HEK293T (cell line): ENCODE results near the gene TIFAB.
"Not testable (repeated sequence)": the region's sequence is repeated elsewhere in the genome, so short reads cannot be mapped to it uniquely, and the experiment has no call there.

Source experiments
- CTCF ChIA-PET: fragments of 350-600 bp; formaldehyde crosslinking; extraction: SDS; loops from one replicate; lab custom pipeline; 2021; ENCODE audit warnings: antibody characterized with exemption, inconsistent platforms; lab: Yijun Ruan, JAX
- POLR2A ChIA-PET: fragments of 350-600 bp; formaldehyde crosslinking; extraction: SDS; loops from one replicate; lab custom pipeline; 2020; ENCODE audit warnings: antibody characterized with exemption, inconsistent platforms; lab: Yijun Ruan, JAX
- DNase-seq: peaks from one replicate; pipeline ENCODE4 v3.0.0; 2012; ENCODE audit warnings: mixed read lengths; ENCODE audit errors: extremely low spot score
- ARNT ChIP-seq: fragments of 450-650 bp; IDR thresholded peaks from 2 replicates; pipeline ENCODE4 v1.6.1; 2017; ENCODE audit warnings: mild to moderate bottlenecking
- BHLHE40 ChIP-seq: fragments of 450-650 bp; IDR thresholded peaks from 2 replicates; pipeline ENCODE4 v1.6.1; 2016; ENCODE audit warnings: mild to moderate bottlenecking, moderate library complexity, borderline replicate concordance
- CTBP1 ChIP-seq: fragments of 450-650 bp; IDR thresholded peaks from 2 replicates; pipeline ENCODE4 v1.6.1; 2016; ENCODE audit warnings: borderline replicate concordance
- ELF4 ChIP-seq: fragments of 450-650 bp; IDR thresholded peaks from 2 replicates; pipeline ENCODE4 v1.6.1; 2017; ENCODE audit warnings: antibody characterized with exemption
- FOXA1 ChIP-seq: fragments of 450-650 bp; IDR thresholded peaks from 2 replicates; pipeline ENCODE4 v1.6.1; 2016; ENCODE audit warnings: mild to moderate bottlenecking
- FOXK2 ChIP-seq: fragments of 450-650 bp; IDR thresholded peaks from 2 replicates; pipeline ENCODE4 v1.6.1; 2016; ENCODE audit warnings: mild to moderate bottlenecking
- FOXM1 ChIP-seq: fragments of 450-650 bp; IDR thresholded peaks from 2 replicates; pipeline ENCODE4 v1.6.1; 2017; ENCODE audit warnings: mild to moderate bottlenecking, borderline replicate concordance
- HDGF ChIP-seq: fragments of 450-650 bp; IDR thresholded peaks from 2 replicates; pipeline ENCODE4 v1.6.1; 2017; ENCODE audit warnings: antibody characterized with exemption, borderline replicate concordance
- L3MBTL2 ChIP-seq: fragments of 450-650 bp; conservative IDR thresholded peaks from 2 replicates; pipeline ENCODE4 v1.6.1; 2016; ENCODE audit warnings: mild to moderate bottlenecking
- LEF1 ChIP-seq: fragments of 450-650 bp; IDR thresholded peaks from 2 replicates; pipeline ENCODE4 v1.6.1; 2017; ENCODE audit warnings: mild to moderate bottlenecking, borderline replicate concordance
- NFRKB ChIP-seq: fragments of 450-650 bp; IDR thresholded peaks from 2 replicates; pipeline ENCODE4 v1.6.1; 2016; ENCODE audit warnings: mild to moderate bottlenecking, moderate library complexity
- SP1 ChIP-seq: fragments of 450-650 bp; IDR thresholded peaks from 2 replicates; pipeline ENCODE4 v1.6.1; 2017
- SUZ12 ChIP-seq: fragments of 450-650 bp; IDR thresholded peaks from 2 replicates; pipeline ENCODE4 v1.6.1; 2016; ENCODE audit warnings: mild to moderate bottlenecking
- TARDBP ChIP-seq: fragments of 450-650 bp; IDR thresholded peaks from 2 replicates; pipeline ENCODE4 v1.6.1; 2016
- ZNF384 ChIP-seq: fragments of 450-650 bp; IDR thresholded peaks from 2 replicates; pipeline ENCODE4 v1.6.1; 2016
- TF ChIP-seq, protein P1 (sequence below): fragments of 450-650 bp; IDR thresholded peaks from 2 replicates; pipeline ENCODE4 v1.6.1; 2016

The TIFAB gene, protein sequence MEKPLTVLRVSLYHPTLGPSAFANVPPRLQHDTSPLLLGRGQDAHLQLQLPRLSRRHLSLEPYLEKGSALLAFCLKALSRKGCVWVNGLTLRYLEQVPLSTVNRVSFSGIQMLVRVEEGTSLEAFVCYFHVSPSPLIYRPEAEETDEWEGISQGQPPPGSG

DNA sequence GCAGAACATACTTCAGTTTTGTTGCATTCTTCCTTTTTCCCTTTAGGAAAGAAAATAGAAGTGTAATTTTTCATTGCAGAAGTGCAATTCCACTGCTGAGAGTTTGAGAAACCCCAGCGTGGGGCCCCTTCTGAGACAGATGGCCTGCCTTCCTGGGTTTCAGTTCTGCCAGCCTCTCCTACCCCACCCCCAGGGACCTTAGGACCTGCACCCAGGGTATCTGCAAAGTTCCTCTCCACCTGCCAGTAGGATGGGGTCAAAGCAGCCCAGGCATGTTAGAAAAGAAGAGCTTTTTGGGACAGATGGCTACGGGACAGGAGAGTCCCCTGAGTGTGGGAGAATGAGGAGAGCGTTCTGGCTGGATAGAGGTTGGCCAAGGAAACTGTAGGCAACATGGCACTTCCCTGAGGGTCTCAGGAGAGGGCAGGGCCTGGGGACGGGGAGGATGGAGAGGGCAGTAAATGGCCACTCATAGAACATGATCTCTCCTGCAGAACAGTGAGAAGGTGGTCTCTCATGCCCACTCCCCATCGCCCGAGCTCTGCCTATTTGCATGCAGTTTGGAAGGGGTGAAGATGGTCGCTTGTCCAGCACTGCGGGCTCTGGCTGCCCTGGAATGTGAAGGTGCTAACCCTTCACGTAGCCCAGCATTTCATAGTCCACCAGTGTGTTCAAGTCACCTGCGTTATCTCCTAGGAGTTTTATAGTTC lies at the start of gene TIFAB:
TSS of gene TIFAB (minus strand) at position 31 of the 710 bp plus-strand sequence. CDS start 2,412 bp downstream, outside the sequence.
- ChIA-PET CTCF (interaction anchor here (1.0 kb wide), 2 partner anchors 14 to 99 kb away, joined by 3 read pairs; no protein-coding TSS in a partner anchor), POLR2A (no interaction called here)
- TF ChIP-seq CTBP1 (no peak), L3MBTL2 (no peak), ARNT (no peak), FOXA1 (no peak), HDGF (no peak), LEF1 (no peak), BHLHE40 (no peak), ELF4 (no peak), FOXK2 (no peak), SUZ12 (no peak), SP1 (no peak), ZNF384 (no peak), NFRKB (no peak), FOXM1 (no peak), TARDBP (no peak)
- TF ChIP-seq, protein P1, sequence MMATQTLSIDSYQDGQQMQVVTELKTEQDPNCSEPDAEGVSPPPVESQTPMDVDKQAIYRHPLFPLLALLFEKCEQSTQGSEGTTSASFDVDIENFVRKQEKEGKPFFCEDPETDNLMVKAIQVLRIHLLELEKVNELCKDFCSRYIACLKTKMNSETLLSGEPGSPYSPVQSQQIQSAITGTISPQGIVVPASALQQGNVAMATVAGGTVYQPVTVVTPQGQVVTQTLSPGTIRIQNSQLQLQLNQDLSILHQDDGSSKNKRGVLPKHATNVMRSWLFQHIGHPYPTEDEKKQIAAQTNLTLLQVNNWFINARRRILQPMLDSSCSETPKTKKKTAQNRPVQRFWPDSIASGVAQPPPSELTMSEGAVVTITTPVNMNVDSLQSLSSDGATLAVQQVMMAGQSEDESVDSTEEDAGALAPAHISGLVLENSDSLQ = no peak
- no peak for DNase-seq

DNA sequence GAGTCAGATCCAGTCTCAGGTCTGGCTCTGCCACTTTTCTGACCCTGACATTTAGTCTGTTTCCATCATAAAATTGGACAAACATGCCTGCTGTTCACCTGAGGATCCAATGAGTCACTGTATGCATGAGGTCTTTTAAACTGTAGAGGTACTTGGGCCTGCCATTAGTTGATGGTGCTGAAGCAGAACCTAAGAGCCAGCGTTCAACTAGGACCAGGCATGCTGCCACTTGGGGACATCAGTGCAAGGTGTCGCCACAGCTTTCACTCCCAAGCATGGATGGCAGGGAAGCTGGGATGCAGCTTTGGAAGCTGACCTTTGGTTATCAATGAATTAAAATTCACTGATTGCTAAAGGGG lies 46.5 kb upstream of the TIFAB start:
- no peak for DNase-seq
- TF ChIP-seq L3MBTL2 (no peak), ARNT (no peak), SUZ12 (no peak), ZNF384 (no peak), FOXM1 (no peak), NFRKB (no peak), HDGF (no peak), ELF4 (no peak), CTBP1 (no peak), SP1 (no peak), FOXK2 (no peak), BHLHE40 (no peak)
- TF ChIP-seq, protein P1 = no peak
- POLR2A ChIA-PET = interaction anchor here (1.2 kb wide), 1 partner anchor 8 kb away, joined by 4 read pairs; no protein-coding TSS in a partner anchor
- CTCF ChIA-PET = no interaction called here

DNA sequence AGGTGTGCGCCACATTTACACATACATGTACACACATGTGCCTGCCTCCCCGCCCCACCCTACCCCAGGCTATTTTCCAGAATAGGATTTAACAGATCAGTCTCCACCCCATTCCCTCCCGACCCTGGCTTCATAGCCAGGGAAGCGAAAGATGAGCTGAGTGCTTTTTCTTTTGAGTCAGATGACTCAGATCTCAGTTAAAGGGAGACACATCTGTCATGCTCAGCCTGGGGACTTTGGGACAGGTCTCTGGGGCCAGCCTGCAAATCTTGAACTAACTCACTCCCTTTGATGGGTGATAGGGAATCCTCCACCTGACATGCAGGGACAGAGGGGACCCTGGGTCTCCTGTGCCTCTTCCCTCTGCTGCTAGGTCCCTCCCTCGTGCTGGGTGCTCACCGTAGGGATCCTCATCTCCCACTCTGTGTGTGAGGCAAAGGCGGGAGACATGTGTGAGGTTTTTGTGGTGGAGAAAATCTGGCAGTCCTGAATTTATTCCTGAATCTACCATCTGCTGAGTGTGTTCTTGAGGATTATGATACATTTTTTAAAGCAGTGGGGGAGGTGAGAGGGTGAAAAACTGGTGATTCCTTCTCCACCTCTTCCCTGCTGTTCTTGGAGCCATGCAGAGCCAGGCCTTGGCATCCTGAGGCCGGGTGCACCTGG lies 46.0 kb upstream of the TIFAB start:
- TF ChIP-seq FOXK2 (no peak), L3MBTL2 (no peak), SUZ12 (no peak), LEF1 (no peak), ARNT (no peak), ELF4 (no peak), BHLHE40 (no peak), NFRKB (no peak), CTBP1 (no peak), SP1 (no peak), ZNF384 (no peak)
- TF ChIP-seq, protein P1 = no peak
- no peak for DNase-seq
- ChIA-PET POLR2A (interaction anchor here (0.6 to 1.2 kb wide), 2 partner anchors 7 to 10 kb away, joined by 3 to 4 read pairs; no protein-coding TSS in a partner anchor), CTCF (interaction anchor here (1.0 to 1.2 kb wide), 2 partner anchors 32 to 56 kb away, joined by 3 read pairs; no protein-coding TSS in a partner anchor)

DNA sequence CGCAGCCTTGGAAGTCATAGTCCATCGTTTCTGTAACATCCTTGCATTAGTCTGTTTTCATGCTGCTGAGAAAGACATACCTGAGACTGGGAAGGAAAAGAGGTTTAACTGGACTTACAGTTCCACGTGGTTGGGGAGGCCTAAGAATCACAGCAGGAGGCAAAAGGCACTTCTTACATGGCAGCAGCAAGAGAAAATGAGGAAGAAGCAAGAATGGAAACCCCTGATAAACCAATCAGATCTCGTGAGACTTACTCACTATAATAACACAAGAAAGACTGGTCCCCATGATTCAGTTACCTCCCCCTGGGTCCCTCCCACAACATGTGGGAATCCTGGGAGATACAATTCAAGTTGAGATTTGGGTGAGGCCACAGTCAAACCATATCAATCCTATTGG lies 43.4 kb upstream of the TIFAB start:
- CTCF ChIA-PET, POLR2A ChIA-PET, DNase-seq: not testable (repeated sequence)

DNA sequence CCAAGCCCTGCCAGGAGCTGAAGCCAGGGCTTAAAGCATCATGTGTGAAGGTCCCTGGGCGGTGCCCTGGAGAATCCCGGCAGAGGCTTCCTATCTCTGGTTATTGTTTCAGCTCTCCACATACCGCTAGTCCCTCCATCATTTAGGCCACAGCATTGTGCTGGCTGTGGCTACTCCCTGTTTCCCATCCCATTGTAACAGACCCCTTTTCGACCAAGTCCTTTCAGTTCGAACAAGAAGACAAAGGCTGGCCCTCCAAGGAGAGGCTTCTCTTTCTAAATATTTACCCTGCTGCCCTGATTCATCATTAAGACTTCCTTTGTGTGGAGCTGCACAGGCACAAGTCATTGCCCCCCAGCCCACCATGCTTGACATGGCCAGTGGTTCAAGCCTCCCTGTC lies 42.0 kb upstream of the TIFAB start:
- ChIA-PET CTCF (interaction anchor here (0.7 to 1.9 kb wide), 3 partner anchors 28 to 67 kb away, joined by 3 to 4 read pairs (median 3); no protein-coding TSS in a partner anchor), POLR2A (no interaction called here)
- no peak for TF ChIP-seq FOXM1
- TF ChIP-seq NFRKB = no peak
- no peak for TF ChIP-seq FOXK2
- TF ChIP-seq CTBP1 = no peak
- no peak for TF ChIP-seq ARNT
- no peak for TF ChIP-seq SUZ12
- no peak for TF ChIP-seq HDGF
- no peak for TF ChIP-seq BHLHE40
- no peak for TF ChIP-seq SP1
- no peak for TF ChIP-seq ELF4
- TF ChIP-seq, protein P1 = no peak
- TF ChIP-seq FOXA1 = no peak
- no peak for TF ChIP-seq ZNF384
- no peak for TF ChIP-seq TARDBP
- no peak for TF ChIP-seq L3MBTL2
- no peak for TF ChIP-seq LEF1
- no peak for DNase-seq
